Measurements from ENCODE around the gene KIAA0513.

GRCh38 chr16:85056211-85056748, 28.7 kb downstream of the KIAA0513 start:
- no peak for TF ChIP-seq POLR2AphosphoS5 (IDR thresholded peaks at IDR 0.05)
- no peak for TF ChIP-seq POLR2A (IDR thresholded peaks at IDR 0.05)
